HG03103 (cell line): Measurements from ENCODE around the gene NAPSA.
"Not testable (repeated sequence)": the region's sequence is repeated elsewhere in the genome, so short reads cannot be mapped to it uniquely, and the experiment has no call there.

ENCODE experiments used
- ATAC-seq: cut with Tn5 transposase; IDR thresholded peaks from one replicate; pipeline ENCODE4 v1.9.1; 2021; ENCODE audit warnings: low read depth; ENCODE audit not compliant: unreplicated experiment

NAPSA gene

GRCh38 chr19:50365434-50366306 is at the start of gene NAPSA:
NAPSA (minus strand) TSS chr19:50365639; CDS start chr19:50365621, 18 bp downstream.
- no peak for ATAC-seq

GRCh38 chr19:50413531-50413930 is 48.1 kb upstream of the NAPSA start:
- no peak for ATAC-seq

- ATAC-seq: no peak
These were observed 47.7 kb upstream of the NAPSA start for GRCh38 chr19:50413096-50413495.

- ATAC-seq: no peak
These were observed 47.0 kb upstream of the NAPSA start for GRCh38 chr19:50412419-50412818.

GRCh38 chr19:50410109-50410508 is 44.7 kb upstream of the NAPSA start:
- ATAC-seq: no peak

- ATAC-seq: no peak
These were observed 43.9 kb upstream of the NAPSA start for GRCh38 chr19:50409347-50409746.

GRCh38 chr19:50406829-50407228 is 41.4 kb upstream of the NAPSA start:
- no peak for ATAC-seq

GRCh38 chr19:50406156-50406820 is 40.8 kb upstream of the NAPSA start:
- no peak for ATAC-seq

GRCh38 chr19:50402544-50403301 is 37.3 kb upstream of the NAPSA start:
- no peak for ATAC-seq

- ATAC-seq: no peak
These were observed 36.4 kb upstream of the NAPSA start for GRCh38 chr19:50401605-50402450.

GRCh38 chr19:50399368-50399745 is 33.9 kb upstream of the NAPSA start:
- no peak for ATAC-seq

- no peak for ATAC-seq
These were observed 33.4 kb upstream of the NAPSA start for GRCh38 chr19:50398675-50399367.

- ATAC-seq: no peak
These were observed 28.6 kb upstream of the NAPSA start for GRCh38 chr19:50394017-50394416.

- ATAC-seq: no peak
These were observed 28.1 kb upstream of the NAPSA start for GRCh38 chr19:50393589-50393988.

GRCh38 chr19:50392759-50393158 is 27.3 kb upstream of the NAPSA start:
- ATAC-seq: no peak

GRCh38 chr19:50390952-50391351 is 25.5 kb upstream of the NAPSA start:
- not testable (repeated sequence) for ATAC-seq

- ATAC-seq: not testable (repeated sequence)
These were observed 24.9 kb upstream of the NAPSA start for GRCh38 chr19:50390295-50390694.

- no peak for ATAC-seq
These were observed 22.4 kb upstream of the NAPSA start for GRCh38 chr19:50387868-50388245.

GRCh38 chr19:50387176-50387867 is 21.9 kb upstream of the NAPSA start:
- ATAC-seq: no peak
